ENCODE measurements around the gene RPS27L.

RPS27L gene

DNA sequence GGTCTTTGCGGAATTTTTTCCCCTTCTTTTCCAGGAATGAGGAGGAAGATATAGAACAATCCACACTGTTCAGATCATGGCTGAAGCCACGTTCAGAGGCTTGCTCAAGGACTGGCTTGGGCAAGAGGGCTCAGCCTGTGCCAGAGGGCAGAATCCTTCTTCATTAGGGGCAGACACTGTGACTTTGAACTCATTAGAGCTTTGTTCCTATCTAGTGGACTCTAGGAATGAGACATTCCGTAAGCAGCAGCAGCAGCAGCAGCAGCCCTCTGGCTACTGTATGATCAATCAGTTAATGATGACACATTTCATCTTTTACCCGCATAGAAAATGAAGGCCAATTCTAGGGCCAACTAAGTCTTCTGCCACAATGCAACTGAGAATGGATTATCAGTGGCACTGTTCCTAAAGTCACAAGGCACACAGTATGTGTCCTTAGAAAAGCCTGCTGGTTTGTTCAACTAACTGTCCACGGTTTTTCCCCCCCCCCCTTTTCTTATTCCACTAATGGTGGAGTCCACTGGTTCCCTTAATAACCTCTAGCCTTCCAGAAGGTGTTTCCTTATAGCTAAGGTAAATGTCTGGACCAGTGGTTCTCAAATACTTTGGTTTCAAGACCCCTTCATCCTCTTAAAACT is 30.4 kb upstream of the RPS27L start:
- DNase-seq (ENCODE audit: low read depth), result no peak
- no peak overlapping the region for H3K4me3 ChIP-seq (ENCODE audit: low read depth, low read length)
- TF ChIP-seq, protein P1, sequence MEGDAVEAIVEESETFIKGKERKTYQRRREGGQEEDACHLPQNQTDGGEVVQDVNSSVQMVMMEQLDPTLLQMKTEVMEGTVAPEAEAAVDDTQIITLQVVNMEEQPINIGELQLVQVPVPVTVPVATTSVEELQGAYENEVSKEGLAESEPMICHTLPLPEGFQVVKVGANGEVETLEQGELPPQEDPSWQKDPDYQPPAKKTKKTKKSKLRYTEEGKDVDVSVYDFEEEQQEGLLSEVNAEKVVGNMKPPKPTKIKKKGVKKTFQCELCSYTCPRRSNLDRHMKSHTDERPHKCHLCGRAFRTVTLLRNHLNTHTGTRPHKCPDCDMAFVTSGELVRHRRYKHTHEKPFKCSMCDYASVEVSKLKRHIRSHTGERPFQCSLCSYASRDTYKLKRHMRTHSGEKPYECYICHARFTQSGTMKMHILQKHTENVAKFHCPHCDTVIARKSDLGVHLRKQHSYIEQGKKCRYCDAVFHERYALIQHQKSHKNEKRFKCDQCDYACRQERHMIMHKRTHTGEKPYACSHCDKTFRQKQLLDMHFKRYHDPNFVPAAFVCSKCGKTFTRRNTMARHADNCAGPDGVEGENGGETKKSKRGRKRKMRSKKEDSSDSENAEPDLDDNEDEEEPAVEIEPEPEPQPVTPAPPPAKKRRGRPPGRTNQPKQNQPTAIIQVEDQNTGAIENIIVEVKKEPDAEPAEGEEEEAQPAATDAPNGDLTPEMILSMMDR (IDR thresholded peaks at IDR 0.05; ENCODE audit: insufficient read depth, low read depth, low read length, missing control alignments), result no peak

DNA sequence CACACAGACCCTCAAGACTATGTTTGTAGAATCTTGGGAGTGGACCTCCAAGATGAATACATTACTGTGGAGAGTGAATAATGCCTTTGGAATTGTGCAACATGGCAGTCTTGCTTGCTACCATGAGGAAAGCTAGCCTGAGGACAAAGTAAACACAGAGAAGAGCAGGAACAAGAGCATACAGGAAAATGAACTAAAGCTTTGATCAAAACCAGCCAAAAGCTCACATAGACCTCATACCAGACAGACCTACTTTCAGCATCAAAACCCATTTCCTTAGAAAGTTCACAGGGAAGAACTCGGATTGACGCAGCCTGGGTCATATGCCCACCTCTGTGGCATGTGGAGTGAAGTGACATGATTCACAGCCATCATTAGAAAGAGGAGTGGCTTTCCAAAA is 28.8 kb upstream of the RPS27L start:
- no peak for DNase-seq (ENCODE audit: low read depth)
- H3K4me3 ChIP-seq (ENCODE audit: low read depth, low read length), result no peak overlapping the region
- TF ChIP-seq, protein P1 (IDR thresholded peaks at IDR 0.05; ENCODE audit: insufficient read depth, low read depth, low read length, missing control alignments), result no peak

DNA sequence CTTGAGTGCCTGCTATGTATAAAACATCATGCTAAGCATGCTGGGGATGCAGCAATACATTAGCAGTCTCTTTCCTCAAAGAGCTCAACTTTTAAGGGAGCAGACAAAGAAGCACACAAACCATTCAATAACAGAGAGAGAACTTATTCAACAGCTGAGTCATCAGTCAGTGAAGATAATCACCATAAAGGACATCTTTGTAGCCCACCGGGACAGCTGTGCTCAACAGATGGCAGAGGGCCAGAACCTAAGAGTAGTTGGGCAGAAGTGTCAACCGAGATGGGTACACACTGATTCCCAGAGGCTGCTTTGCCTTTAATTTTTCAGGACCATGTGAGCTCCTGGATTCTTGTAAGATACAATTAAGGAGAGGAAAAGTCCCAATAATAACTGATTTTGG is 27.9 kb upstream of the RPS27L start:
- no peak for DNase-seq (ENCODE audit: low read depth)
- TF ChIP-seq, protein P1 (IDR thresholded peaks at IDR 0.05; ENCODE audit: insufficient read depth, low read depth, low read length, missing control alignments), result no peak
- H3K4me3 ChIP-seq (ENCODE audit: low read depth, low read length), result no peak overlapping the region

DNA sequence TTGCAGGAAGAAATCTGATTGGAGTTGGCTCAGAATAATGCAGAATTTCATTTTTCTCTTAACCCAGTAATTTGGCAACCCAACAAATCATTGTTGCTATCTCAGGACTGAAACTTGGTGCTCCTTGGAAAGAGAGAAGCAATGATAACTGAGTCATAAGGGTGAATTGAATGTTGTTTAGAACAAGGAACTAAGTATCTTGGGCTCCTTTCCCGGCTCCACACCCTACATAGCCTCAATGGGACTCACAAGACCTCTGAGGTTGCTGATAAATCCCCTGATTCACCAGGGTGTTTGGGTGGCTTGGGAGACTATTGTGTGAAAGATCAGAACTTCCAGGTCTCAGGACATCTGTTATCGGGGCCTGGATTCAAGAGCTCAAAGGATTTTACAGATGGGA is 24.4 kb upstream of the RPS27L start:
- DNase-seq (ENCODE audit: low read depth), result no peak
- no peak overlapping the region for H3K4me3 ChIP-seq (ENCODE audit: low read depth, low read length)
- TF ChIP-seq, protein P1 (IDR thresholded peaks at IDR 0.05; ENCODE audit: insufficient read depth, low read depth, low read length, missing control alignments), result no peak

DNA sequence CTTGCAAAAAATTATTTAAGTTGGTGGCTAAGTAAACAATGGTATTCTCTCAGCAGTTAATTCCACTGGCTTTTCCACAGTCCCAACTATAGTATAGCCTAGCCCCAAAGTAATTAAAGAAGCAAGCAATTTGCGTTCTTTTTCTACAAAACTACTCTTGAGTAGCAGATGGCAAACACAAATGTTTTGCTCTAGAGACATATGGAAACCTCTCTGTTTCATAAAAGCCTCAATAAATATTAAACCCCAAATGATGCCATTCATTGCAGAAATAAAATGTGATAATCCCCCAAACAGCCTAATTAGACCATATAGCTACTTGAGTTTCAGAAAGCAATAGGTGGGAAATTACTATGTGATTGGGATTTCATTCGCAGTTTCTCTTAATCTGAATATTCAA is 23.5 kb upstream of the RPS27L start:
- H3K4me3 ChIP-seq (ENCODE audit: low read depth, low read length), result no peak overlapping the region
- DNase-seq (ENCODE audit: low read depth), result no peak
- TF ChIP-seq, protein P1 (IDR thresholded peaks at IDR 0.05; ENCODE audit: insufficient read depth, low read depth, low read length, missing control alignments), result no peak

DNA sequence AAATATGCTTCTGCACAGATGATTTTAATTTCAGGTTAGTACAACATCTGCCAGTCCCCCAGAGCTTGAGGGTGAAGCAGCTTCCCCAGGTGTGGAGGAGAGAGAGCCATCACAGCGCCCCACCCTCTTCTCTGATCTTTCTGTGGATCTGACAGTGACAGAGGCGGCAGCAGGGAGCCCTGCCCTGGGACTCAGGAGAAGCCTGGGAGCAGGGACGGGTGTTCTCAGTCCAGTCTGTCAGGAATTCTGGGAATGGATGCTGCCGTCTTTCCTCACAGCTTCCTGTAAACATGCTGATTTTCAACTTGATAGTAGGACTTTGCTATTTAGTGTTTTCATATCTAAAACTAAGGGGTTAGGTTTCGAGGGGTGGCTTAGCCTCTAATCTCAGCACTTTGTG is 20.8 kb upstream of the RPS27L start:
- TF ChIP-seq, protein P1 (IDR thresholded peaks at IDR 0.05; ENCODE audit: insufficient read depth, low read depth, low read length, missing control alignments), result no peak
- no peak for DNase-seq (ENCODE audit: low read depth)
- H3K4me3 ChIP-seq (ENCODE audit: low read depth, low read length), result no peak overlapping the region

DNA sequence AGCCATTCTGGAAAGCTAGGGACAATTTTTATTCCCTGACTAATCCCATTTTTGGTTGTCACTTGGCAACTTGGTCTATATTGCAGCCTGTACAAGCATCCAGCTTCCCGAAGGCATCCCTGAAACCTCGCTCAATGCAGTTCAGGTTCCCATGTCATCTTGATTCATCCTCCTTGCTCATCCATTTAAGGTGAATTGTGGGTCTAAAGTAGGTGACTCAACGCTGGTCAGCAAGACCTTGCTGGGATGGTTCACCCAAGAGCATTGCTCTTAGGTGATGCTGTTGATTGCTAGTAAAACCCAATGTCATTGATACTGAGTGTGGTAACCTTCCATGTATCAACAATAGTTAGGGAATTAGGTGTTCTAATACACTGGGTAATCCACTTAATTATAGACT is 19.0 kb upstream of the RPS27L start:
- H3K4me3 ChIP-seq (ENCODE audit: low read depth, low read length), result no peak overlapping the region
- no peak for DNase-seq (ENCODE audit: low read depth)
- TF ChIP-seq, protein P1 (IDR thresholded peaks at IDR 0.05; ENCODE audit: insufficient read depth, low read depth, low read length, missing control alignments), result no peak
